GM21381 (cell line): ENCODE data around the gene DHDH.
A peak's percentile ranks its signal among the peaks of the same experiment; 100 is the strongest.

Experiments used
- ATAC-seq: cut with Tn5 transposase; IDR thresholded peaks from one replicate; pipeline ENCODE4 v1.9.1; 2021; ENCODE audit warnings: mild to moderate bottlenecking, moderate library complexity; ENCODE audit not compliant: unreplicated experiment

DHDH gene

DNA sequence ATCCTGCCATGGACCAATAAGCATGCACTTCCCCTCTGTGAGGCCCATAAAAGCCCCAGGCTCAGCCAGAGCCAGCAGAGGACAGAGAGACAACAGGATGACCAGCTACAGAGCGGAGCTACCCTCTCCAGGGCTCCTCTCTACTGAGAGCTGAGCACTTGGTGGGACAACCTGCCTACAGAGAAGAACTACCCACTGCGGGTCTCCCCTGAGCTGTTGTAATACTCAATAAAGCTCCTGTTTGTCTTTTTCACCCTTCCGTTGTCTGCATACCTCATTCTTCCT is 13.7 kb downstream of the DHDH start:
- no peak for ATAC-seq

DNA sequence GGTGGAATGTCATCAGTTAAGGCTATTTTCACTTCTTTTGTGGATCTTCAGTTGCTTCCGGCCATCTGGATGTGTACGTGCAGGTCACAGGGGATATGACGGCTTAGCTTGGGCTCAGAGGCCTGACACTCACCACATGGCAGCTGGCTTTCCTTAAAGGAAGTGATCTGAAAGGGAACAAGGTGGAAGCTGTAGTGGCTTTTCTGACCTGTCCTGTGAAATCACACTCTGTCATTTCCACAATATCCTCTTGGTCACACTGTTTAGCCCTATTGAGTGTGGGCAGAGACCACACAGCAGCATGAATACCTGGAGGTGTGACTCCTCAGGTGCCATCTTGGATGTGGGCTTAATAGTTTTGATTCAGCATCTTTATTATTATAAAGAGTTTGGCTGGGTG is 16.7 kb downstream of the DHDH start:
- ATAC-seq: no peak

DNA sequence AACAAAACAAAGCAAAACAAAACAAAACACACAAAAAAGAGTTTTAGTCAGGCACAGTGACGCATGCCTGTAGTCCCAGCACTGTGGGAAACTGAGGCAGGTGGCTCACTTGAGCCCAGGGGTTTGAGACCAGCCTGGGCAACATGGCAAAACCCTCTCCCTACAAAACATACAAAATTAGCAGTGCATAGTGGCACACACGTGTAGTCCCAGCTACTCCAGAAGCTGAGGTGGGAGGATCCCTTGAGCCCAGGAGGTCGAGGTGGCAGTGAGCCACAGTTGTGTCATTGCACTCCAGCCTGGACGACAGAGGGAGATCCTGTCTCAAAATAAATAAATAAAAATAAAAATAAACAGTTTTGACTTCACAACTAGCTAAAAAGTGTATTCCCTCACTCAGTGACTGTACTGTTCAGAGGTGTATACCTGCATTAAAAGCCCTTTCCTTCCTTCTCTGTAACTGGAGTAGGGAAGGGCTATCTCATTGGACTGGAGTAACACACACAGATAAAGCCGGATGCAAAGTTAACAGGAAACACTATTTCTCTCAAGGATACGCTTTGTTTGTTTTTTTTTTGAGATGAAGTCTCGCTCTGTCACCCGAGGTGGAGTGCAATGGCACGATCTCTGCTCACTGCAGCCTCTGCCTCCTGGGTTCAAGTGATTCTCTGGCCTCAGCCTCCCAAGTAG is 17.5 kb downstream of the DHDH start:
- no peak for ATAC-seq

DNA sequence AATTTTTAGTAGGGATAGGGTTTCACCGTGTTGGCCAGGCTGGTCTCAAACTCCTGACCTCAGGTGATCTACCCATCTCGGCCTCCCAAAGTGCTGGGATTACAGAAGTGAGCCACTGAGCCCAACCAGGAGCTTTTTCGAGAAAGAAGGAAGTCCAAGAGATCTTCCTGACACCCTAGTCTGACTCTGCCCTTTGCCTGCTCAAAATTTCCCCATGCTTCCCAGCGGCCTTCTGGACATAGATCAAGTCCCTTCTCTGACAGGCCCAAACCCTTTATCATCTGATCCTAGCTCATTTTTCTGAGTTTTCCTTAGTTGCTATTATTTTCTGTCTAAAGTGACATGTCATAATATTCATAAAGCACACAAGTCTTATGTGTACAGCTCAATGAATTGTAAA is 19.6 kb downstream of the DHDH start:
- no peak for ATAC-seq

DNA sequence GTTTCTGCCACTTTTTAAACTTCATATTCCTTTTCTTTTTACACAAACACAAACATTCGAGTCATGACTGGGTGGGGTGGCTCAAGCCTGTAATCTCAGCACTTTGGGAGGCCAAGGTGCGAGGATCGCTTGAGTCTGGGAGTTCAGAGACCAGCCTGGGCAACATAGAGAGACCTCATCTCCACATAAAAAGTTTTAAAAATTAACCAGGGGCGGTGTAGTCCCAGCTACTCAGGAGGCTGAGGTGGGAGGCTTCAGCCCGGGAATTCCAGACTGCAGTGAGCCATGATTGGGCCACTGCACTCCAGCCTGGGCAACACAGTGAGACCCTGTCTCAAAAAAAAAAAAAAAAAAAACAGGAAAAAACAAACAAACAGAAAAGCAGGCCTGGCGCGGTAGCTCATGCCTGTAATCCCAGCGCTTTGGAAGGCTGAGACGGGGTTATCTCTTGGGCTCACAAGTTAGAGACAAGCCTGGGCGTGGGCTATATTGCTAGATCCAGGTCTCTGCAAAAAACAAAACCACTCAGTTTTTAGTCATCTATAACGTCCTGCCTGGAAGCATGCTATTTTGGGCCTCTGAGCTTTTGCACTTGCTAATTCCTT is 20.6 kb downstream of the DHDH start:
- peak; percentile 3 for ATAC-seq

DNA sequence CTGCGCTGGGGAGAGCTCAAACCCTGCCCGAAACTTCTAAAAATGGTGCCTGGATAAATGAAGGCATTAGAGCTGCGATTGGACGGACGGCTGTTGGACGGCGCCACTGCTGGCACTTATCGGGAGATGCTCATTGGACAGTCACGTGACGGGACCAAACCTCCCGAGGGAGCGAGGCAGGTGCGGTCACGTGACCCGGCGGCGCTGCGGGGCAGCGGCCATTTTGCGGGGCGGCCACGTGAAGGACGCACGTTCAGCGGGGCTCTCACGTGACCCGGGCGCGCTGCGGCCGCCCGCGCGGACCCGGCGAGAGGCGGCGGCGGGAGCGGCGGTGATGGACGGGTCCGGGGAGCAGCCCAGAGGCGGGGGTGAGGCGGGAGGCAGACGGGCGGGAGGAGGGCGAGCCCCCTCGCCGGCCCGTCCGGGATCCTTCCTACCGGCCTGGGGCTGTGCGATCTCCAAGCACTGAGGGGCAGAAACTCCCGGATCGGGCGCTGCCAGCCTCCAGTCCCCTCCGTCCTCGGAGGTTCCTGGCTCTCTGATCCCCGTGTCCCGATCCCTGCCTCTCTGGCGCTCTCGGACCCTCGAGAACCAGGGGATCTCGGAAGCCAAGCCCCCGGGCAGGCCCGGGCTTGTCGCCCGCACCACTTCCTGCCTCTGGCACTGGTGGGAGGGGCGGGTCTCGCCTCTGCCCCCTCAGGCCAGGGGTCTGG is 21.3 kb downstream of the DHDH start, which contains the start of gene BAX:
TSS of gene BAX (plus strand) at position 281 of the 713 bp plus-strand sequence. CDS start at position 335, 54 bp downstream.
- peak; percentile 88 for ATAC-seq

DNA sequence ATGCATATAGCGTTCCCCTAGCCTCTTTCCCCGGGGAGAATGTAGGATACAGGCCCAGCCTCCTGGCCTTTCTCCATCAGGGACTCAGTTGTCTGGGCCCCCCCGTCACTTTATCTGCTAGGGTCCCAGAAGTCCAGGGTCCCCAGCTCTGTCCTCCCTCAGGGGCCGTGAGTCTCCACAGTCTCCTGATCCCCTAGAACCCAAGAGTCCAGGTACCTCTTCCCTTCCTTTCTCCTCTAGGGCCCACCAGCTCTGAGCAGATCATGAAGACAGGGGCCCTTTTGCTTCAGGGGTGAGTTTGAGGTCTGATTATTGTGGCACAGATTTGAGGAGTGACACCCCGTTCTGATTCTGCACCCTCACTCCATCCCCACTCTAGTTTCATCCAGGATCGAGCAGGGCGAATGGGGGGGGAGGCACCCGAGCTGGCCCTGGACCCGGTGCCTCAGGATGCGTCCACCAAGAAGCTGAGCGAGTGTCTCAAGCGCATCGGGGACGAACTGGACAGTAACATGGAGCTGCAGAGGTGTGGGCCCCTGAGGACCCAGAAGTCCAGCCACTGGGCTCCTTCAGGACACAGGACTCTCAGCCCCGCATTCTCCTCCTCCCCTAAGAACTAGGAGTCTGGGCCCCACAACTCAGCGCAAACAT is 21.9 kb downstream of the DHDH start:
- no peak for ATAC-seq

DNA sequence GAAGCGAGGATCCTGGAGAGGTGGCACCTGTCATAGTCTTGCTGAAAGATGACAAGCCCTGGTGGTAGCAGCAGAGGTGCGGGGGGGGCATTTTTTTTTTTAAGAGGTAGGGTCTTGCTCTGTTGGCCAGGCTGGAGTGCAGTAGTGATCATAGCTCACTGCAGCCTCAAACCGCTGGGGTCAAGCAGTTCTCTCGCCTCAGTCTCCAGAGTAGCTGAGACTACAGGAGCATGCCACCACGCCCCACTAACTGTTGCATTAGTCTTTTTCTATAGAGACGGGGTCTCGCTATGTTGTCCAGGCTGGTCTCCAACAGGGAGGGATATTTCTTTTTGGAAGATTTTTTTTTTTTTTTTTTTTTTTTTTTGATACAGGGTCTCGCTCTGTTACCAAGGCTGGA is 24.5 kb downstream of the DHDH start:
- no peak for ATAC-seq

DNA sequence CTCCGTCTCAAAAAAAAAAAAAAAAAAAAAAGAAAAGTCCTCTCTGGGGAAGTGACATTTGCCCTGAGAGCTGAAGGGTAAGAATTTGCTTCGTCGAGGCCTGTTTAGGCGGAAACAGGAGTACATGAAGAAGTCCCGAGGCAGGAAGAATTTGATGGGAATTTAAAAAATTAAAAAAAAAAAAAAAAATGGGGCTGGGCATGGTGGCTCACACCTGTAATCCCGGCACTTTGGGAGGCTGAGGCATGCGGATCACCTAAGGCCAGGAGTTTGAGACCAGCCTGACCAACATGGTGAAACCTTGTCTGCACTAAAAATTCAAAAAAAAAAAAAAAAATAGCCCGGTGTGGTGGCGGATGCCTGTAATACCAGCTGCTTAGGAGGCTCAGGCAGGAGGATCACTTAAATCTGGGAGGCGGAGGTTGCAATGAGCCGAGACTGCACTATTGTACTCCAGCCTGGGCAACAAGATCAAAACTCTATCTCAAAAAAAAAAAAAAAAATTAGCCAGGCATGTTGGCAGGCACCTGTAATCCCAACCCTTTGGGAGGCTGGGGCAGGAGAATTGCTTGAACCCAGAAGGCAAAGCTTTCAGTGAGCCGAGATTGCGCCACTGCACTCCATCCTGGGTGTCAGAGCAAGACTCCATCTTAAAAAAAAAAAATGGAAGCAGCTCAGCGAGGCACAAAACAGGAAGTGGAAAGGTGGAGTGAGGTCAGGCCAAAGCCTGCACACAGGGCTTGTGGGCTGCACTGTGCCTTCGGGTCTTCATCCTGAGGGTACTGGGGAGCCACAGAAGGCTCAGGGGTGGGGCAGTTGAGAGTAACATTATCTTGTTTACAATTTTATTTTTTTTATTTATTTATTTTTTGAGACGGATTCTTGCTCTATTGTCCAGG is 26.1 kb downstream of the DHDH start:
- ATAC-seq: no peak

DNA sequence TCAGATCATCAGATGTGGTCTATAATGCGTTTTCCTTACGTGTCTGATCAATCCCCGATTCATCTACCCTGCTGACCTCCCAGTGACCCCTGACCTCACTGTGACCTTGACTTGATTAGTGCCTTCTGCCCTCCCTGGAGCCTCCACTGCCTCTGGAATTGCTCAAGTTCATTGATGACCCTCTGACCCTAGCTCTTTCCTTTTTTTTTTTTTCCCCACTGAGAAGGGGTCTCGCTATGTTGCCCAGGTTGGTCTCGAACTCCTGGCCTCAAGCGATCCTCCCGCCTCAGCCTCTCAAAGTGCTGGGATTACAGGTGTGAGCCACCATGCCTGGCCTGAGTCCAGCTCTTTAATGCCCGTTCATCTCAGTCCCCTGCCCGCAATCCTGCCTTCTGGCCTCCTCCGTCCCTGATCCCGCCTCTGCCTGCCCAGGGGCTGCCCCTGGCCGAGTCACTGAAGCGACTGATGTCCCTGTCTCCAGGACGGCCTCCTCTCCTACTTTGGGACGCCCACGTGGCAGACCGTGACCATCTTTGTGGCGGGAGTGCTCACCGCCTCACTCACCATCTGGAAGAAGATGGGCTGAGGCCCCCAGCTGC is 27.7 kb downstream of the DHDH start:
- no peak for ATAC-seq

DNA sequence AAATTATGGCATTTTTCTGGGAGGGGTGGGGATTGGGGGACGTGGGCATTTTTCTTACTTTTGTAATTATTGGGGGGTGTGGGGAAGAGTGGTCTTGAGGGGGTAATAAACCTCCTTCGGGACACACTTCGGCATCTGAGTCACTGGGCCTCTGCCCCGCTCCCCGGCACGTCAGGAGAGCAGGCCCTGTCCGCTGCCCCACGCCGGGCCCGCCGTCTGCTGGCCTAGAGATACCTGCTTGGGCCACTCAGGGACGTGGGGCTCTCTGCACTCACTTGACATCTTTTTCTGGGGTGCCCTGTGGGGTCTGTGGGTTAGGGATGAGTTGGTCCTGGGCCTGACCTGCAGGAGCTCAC is 28.2 kb downstream of the DHDH start:
- ATAC-seq: no peak

DNA sequence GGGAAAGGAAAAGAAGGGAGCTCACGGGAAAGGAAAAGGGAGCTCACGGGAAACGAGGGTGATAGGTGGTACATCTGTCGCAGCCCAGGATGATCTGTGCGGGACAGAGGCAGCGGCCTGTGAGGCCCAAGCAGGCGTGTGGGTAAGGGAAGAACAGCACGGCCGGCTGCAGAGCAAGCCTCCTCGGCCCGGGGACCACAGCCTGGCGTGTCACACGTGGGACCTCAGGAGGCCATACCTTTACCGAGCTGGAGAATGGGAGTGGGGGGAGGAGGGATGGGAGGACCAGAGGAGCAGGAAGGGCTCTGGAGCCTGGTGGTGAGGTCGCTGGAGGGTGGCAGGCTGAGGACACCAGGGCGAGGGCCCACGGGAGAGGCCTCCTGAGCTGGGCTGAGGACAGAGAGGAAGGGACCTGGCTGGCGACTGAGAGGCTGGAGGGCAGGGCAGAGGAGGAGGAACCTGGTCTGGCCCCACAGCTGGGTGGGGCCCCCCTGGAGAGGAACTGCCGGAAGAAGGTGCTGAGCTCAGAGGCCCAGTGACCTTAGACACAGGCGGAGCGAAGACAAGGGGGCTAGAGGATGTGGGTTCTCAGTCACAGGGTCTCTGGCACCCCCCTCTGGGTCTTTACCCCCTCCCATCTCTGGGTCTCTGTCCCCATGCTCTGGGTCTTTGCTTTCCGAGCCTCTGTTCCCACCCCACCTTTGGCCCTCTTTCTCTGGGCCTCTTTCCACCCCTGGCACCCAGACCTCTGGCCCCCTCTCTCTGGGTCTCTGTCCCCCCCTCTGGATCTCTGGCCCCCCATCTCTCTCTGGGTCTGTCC is 28.7 kb downstream of the DHDH start:
- no peak for ATAC-seq

DNA sequence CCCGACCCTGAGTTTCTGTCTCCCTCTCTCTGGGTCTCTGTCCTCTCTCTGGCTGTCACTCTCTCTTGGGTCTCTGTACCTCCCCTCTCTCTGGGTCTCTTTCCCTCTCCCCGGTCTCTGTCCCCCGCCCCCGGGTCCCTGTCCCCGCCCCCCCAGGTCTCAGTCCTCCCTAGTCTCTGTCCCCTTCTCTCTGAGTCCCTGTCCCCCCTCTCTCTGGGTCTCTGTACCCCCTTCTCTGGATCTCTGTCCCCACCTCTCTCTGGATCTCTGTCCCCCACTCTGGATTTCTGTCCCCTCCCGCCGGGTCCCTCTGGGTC is 29.3 kb downstream of the DHDH start:
- ATAC-seq: no peak

DNA sequence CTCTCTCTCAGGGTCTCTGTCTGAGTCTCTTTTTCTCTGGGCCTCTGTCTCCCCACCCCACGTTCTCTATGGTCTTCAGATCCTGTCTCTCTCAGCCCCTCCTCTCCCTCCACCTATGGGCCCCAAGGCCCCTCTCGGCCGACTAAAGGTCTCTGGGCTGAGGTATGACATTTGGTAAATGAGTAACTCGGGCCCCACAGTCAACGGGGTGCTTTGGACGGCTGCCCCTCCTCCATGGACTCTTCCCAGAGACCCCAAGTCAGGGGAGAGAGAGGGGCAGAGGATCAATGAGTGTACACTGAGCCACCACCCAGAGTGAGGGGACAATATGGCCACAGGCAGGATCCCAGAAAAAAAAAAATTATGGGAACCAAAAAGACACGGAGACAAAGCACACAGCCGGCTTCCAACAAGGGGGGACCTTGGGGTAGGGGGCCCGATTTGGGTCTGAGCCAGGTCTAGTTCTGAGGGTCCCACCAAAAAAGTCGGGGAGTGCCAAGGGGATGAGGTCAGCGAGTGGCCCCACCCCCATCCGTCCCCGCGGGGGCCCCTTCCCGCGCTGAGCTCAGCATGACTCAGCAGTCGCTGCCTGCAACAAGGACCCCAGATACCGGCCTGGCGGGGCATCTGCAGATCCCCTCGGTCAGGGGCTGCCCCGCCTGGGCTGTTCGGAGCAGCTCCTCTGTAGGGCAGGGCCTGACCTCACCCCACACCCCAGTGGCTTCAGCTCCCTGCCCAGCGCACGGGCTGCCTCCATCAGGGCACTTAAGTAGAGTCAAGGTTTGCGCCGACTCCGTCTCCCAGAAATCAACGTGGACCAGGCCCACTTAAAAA is 30.1 kb downstream of the DHDH start:
- ATAC-seq: peak; percentile 26

DNA sequence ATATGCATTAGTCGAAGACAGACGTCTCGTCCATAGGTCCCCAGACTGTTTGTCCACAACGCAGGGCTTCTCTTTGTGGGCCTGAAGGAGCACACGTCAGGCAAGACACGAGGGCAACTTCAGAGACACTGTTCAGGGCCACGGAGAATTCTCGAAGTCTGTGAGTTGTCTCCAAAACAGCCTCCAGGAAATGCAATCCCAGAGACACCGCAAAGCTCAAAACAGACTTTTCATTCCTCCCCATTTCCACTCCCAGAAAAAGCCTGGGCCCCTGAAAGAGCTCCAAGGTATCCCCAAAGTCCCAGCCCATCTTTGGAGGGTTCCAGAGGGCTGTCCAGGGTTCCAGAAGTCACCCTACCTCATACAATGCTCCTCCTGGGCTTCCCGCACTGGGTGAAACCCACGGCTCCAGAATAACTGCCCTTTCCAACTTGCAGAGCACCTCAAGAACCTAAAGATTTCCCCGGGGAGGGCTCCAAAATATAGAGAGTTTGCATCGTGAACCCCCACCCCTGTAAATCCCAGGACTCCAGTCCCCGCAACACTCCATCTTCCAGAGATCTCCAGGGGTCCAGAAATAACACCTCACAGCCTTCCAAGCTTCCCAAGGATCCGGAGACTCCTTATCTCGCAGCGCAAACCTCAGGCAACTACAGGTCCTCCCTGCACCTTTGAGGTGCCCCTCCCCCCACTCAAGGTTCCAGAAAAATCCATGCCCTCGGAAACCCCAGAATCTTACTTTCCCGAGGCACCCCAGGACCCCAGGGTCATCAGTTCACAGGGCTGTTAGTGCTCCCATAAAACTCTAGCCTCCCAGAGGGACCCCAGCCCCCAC is 30.9 kb downstream of the DHDH start:
- no peak for ATAC-seq

DNA sequence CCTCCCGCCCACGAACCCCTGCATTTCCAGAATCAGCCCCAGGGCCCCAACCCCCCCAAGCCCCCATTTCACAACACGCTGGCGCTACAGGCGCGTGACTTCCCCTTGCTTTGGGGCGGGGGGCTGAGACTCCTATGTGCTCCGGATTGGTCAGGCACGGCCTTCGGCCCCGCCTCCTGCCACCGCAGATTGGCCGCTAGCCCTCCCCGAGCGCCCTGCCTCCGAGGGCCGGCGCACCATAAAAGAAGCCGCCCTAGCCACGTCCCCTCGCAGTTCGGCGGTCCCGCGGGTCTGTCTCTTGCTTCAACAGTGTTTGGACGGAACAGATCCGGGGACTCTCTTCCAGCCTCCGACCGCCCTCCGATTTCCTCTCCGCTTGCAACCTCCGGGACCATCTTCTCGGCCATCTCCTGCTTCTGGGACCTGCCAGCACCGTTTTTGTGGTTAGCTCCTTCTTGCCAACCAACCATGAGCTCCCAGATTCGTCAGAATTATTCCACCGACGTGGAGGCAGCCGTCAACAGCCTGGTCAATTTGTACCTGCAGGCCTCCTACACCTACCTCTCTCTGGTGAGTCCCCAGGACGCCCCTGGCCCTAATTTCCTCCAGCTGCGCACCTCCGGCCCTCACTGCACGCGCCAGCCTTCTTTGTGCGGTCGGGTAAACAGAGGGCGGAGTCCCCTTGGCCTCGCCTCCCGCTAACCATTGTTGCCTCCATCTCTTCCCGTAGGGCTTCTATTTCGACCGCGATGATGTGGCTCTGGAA is 31.7 kb downstream of the DHDH start, which contains the start of gene FTL:
TSS of gene FTL (plus strand) at position 270 of the 766 bp plus-strand sequence. CDS start at position 469, 199 bp downstream.
- ATAC-seq: peak; percentile 69
